Activated naive CD4-positive, alpha-beta T cell treated with anti-CD3 and anti-CD28 coated beads, Interleukin-2, amount 10 ng/mL, durations not matched to agents 7 days and 5 days (primary cell): Measurements from ENCODE around the gene PAF1.

ENCODE experiments used
- CTCF ChIA-PET: fragments of 350-600 bp; sonication (Branson Sonifier 250); formaldehyde crosslinking; loops from one replicate; lab custom pipeline; 2021; ENCODE audit warnings: antibody characterized with exemption; lab: Charles Lee
- DNase-seq: peaks from one replicate; pipeline ENCODE4 v3.0.0-alpha.2; 2020
- H3K27ac Mint-ChIP-seq: one replicate; pipeline ENCODE4 v1.8.0; 2021; ENCODE audit warnings: mild to moderate bottlenecking, moderate library complexity, mixed read lengths
- H3K27me3 Mint-ChIP-seq: one replicate; pipeline ENCODE4 v1.8.0; 2021; ENCODE audit warnings: mild to moderate bottlenecking, mixed read lengths
- H3K36me3 Mint-ChIP-seq: one replicate; pipeline ENCODE4 v1.8.0; 2021; ENCODE audit warnings: mixed read lengths
- H3K4me1 Mint-ChIP-seq: one replicate; pipeline ENCODE4 v1.8.0; 2021; ENCODE audit warnings: mixed read lengths
- H3K4me3 Mint-ChIP-seq: one replicate; pipeline ENCODE4 v1.8.0; 2021; ENCODE audit warnings: mild to moderate bottlenecking, moderate library complexity, mixed read lengths
- H3K9me3 Mint-ChIP-seq: one replicate; pipeline ENCODE4 v1.8.0; 2021; ENCODE audit warnings: mixed read lengths

PAF1 gene

GRCh38 chr19:39412100-39412866 is 21.4 kb upstream of the PAF1 start, which contains the start of gene PLEKHG2:
Gene PLEKHG2, plus strand, starts transcription at chr19:39412669. Its CDS starts 1,418 bp downstream, at chr19:39414087.
- H3K36me3 Mint-ChIP-seq: peaks cover 44% of the 10 kb centered on the region
- CTCF ChIA-PET: interaction anchor here (1.1 to 2.3 kb wide), 10 partner anchors 10 to 287 kb away, joined by 3 to 96 read pairs (median 6); partner anchors contain the start of genes MED29, PAF1, RPS16 and SAMD4B
- peak within 1 kb of the TSS; percentile 90 for H3K4me3 Mint-ChIP-seq
- H3K27ac Mint-ChIP-seq: peak within 1 kb of the TSS; percentile 92
- peaks cover 5% of the 10 kb centered on the region for H3K27me3 Mint-ChIP-seq
- peaks cover 37% of the 10 kb centered on the region for H3K4me1 Mint-ChIP-seq
- DNase-seq: peak; percentile 97
- H3K9me3 Mint-ChIP-seq: no peaks in the 10 kb centered on the region

- H3K4me1 Mint-ChIP-seq: peaks cover 37% of the 10 kb centered on the region
- no peaks in the 10 kb centered on the region for H3K9me3 Mint-ChIP-seq
- H3K27ac Mint-ChIP-seq: peak overlapping the region; percentile 92
- peak; percentile 94 for DNase-seq
- H3K27me3 Mint-ChIP-seq: peaks cover 10% of the 10 kb centered on the region
- H3K4me3 Mint-ChIP-seq: peak overlapping the region; percentile 90
- H3K36me3 Mint-ChIP-seq: peaks cover 48% of the 10 kb centered on the region
- CTCF ChIA-PET: interaction anchor here (0.7 to 2.3 kb wide), 12 partner anchors 10 to 287 kb away, joined by 3 to 96 read pairs (median 4); partner anchors contain the start of genes MED29, PAF1, RPS16 and SAMD4B
These were observed 20.9 kb upstream of the PAF1 start for GRCh38 chr19:39411832-39412099.

GRCh38 chr19:39411081-39411831 is 20.4 kb upstream of the PAF1 start:
- Mint-ChIP-seq H3K4me1 (peaks cover 38% of the 10 kb centered on the region), H3K27ac (peak overlapping the region; percentile 92), H3K36me3 (peaks cover 48% of the 10 kb centered on the region), H3K4me3 (peak overlapping the region; percentile 90), H3K27me3 (peaks cover 10% of the 10 kb centered on the region), H3K9me3 (no peaks in the 10 kb centered on the region)
- CTCF ChIA-PET: interaction anchor here (0.7 to 2.3 kb wide), 12 partner anchors 9 to 286 kb away, joined by 3 to 96 read pairs (median 4); partner anchors contain the start of genes MED29, PAF1, RPS16 and SAMD4B
- DNase-seq: peak; percentile 45

- Mint-ChIP-seq H3K36me3 (peaks cover 48% of the 10 kb centered on the region), H3K27me3 (peaks cover 10% of the 10 kb centered on the region), H3K4me3 (peak overlapping the region; percentile 90), H3K9me3 (no peaks in the 10 kb centered on the region), H3K4me1 (peaks cover 40% of the 10 kb centered on the region), H3K27ac (peak overlapping the region; percentile 92)
- CTCF ChIA-PET: interaction anchor here (1.4 to 2.3 kb wide), 5 partner anchors 9 to 68 kb away, joined by 4 to 96 read pairs (median 17); partner anchors contain the start of genes MED29, PAF1, RPS16 and SAMD4B
- no peak for DNase-seq
These were observed 19.9 kb upstream of the PAF1 start for GRCh38 chr19:39410831-39411080.

GRCh38 chr19:39410017-39410830 is 19.3 kb upstream of the PAF1 start:
- Mint-ChIP-seq H3K4me3 (peak overlapping the region; percentile 90), H3K27me3 (peaks cover 10% of the 10 kb centered on the region), H3K9me3 (no peaks in the 10 kb centered on the region), H3K36me3 (peaks cover 48% of the 10 kb centered on the region), H3K4me1 (peaks cover 42% of the 10 kb centered on the region), H3K27ac (peak overlapping the region; percentile 92)
- DNase-seq: peak; percentile 80
- CTCF ChIA-PET: no interaction called here

- peak overlapping the region; percentile 90 for H3K4me3 Mint-ChIP-seq
- H3K9me3 Mint-ChIP-seq: no peaks in the 10 kb centered on the region
- CTCF ChIA-PET: interaction anchor here (3.8 kb wide), 1 partner anchor 12 kb away, joined by 32 read pairs; no protein-coding TSS in a partner anchor
- H3K4me1 Mint-ChIP-seq: peaks cover 47% of the 10 kb centered on the region
- H3K27ac Mint-ChIP-seq: peak overlapping the region; percentile 98
- DNase-seq: peak; percentile 89
- peaks cover 10% of the 10 kb centered on the region for H3K27me3 Mint-ChIP-seq
- peaks cover 45% of the 10 kb centered on the region for H3K36me3 Mint-ChIP-seq
These were observed 18.5 kb upstream of the PAF1 start for GRCh38 chr19:39409208-39410016.

- Mint-ChIP-seq H3K36me3 (peaks cover 37% of the 10 kb centered on the region), H3K4me3 (peak overlapping the region; percentile 78), H3K4me1 (peaks cover 47% of the 10 kb centered on the region), H3K9me3 (no peaks in the 10 kb centered on the region), H3K27me3 (peaks cover 10% of the 10 kb centered on the region), H3K27ac (peak overlapping the region; percentile 98)
- DNase-seq: peak; percentile 40
- CTCF ChIA-PET: interaction anchor here (3.8 kb wide), 1 partner anchor 11 kb away, joined by 32 read pairs; no protein-coding TSS in a partner anchor
These were observed 17.7 kb upstream of the PAF1 start for GRCh38 chr19:39408392-39409207.

GRCh38 chr19:39407660-39408391 is 16.9 kb upstream of the PAF1 start:
- H3K4me1 Mint-ChIP-seq: peaks cover 48% of the 10 kb centered on the region
- H3K27ac Mint-ChIP-seq: peak overlapping the region; percentile 98
- peaks cover 10% of the 10 kb centered on the region for H3K27me3 Mint-ChIP-seq
- CTCF ChIA-PET: interaction anchor here (3.8 kb wide), 1 partner anchor 10 kb away, joined by 32 read pairs; no protein-coding TSS in a partner anchor
- H3K36me3 Mint-ChIP-seq: peaks cover 37% of the 10 kb centered on the region
- no peaks in the 10 kb centered on the region for H3K9me3 Mint-ChIP-seq
- H3K4me3 Mint-ChIP-seq: peak overlapping the region; percentile 78
- peak; percentile 90 for DNase-seq

GRCh38 chr19:39407410-39407659 is 16.4 kb upstream of the PAF1 start:
- peaks cover 53% of the 10 kb centered on the region for H3K4me1 Mint-ChIP-seq

GRCh38 chr19:39406656-39407409 is 15.9 kb upstream of the PAF1 start, which contains the start of gene ZFP36:
Gene ZFP36, plus strand, starts transcription at chr19:39406847. Its CDS starts 58 bp downstream, at chr19:39406905.
- H3K27ac Mint-ChIP-seq: peak within 1 kb of the TSS; percentile 98
- H3K9me3 Mint-ChIP-seq: no peaks in the 10 kb centered on the region
- peak; percentile 91 for DNase-seq
- peaks cover 6% of the 10 kb centered on the region for H3K27me3 Mint-ChIP-seq
- H3K36me3 Mint-ChIP-seq: peaks cover 34% of the 10 kb centered on the region
- peak within 1 kb of the TSS; percentile 78 for H3K4me3 Mint-ChIP-seq
- H3K4me1 Mint-ChIP-seq: peaks cover 53% of the 10 kb centered on the region
- CTCF ChIA-PET: interaction anchor here (3.8 kb wide), 1 partner anchor 9 kb away, joined by 32 read pairs; no protein-coding TSS in a partner anchor

More at GRCh38 chr19:39407410-39407659, 16.4 kb upstream of the PAF1 start:
- peak overlapping the region; percentile 98 for H3K27ac Mint-ChIP-seq
- peaks cover 37% of the 10 kb centered on the region for H3K36me3 Mint-ChIP-seq
- CTCF ChIA-PET: interaction anchor here (3.8 kb wide), 1 partner anchor 9 kb away, joined by 32 read pairs; no protein-coding TSS in a partner anchor
- peak overlapping the region; percentile 78 for H3K4me3 Mint-ChIP-seq
- H3K9me3 Mint-ChIP-seq: no peaks in the 10 kb centered on the region
- peaks cover 10% of the 10 kb centered on the region for H3K27me3 Mint-ChIP-seq
- DNase-seq: no peak

- Mint-ChIP-seq H3K4me1 (peaks cover 53% of the 10 kb centered on the region), H3K36me3 (peaks cover 31% of the 10 kb centered on the region), H3K9me3 (no peaks in the 10 kb centered on the region), H3K4me3 (peak overlapping the region; percentile 78), H3K27me3 (peaks cover 6% of the 10 kb centered on the region), H3K27ac (peak overlapping the region; percentile 89)
- DNase-seq: peak; percentile 91
- CTCF ChIA-PET: interaction anchor here (3.8 kb wide), 1 partner anchor 8 kb away, joined by 32 read pairs; no protein-coding TSS in a partner anchor
These were observed 15.2 kb upstream of the PAF1 start for GRCh38 chr19:39405958-39406655.
